Neutrophil (primary cell): ENCODE results near the gene ANKRD61.

Experiments used
- H3K27ac ChIP-seq: fragments of 200-600 bp; sonication (generic); 2 replicates; pipeline ENCODE4 v1.5.1; 2016; ENCODE audit warnings: mild to moderate bottlenecking, moderate library complexity
- H3K27me3 ChIP-seq: fragments of 200-600 bp; sonication (generic); 2 replicates; pipeline ENCODE4 v1.6.0; 2016; ENCODE audit warnings: mild to moderate bottlenecking
- H3K36me3 ChIP-seq: fragments of 200-600 bp; sonication (generic); 2 replicates; pipeline ENCODE4 v1.5.1; 2017
- H3K4me1 ChIP-seq, 2 experiments: fragments of 200-600 bp in 1 of 2; sonication (generic) in 1 of 2; 1 replicate in 1 of 2; 2 replicates in 1 of 2; pipeline versions ENCODE4 v1.5.1 to v1.6.1; 2013 to 2016; ENCODE audit warnings: low read depth in 1 of 2, low read length in 1 of 2, mild to moderate bottlenecking in 1 of 2, moderate library complexity in 1 of 2; ENCODE audit not compliant: control insufficient read depth in 1 of 2, insufficient read depth in 1 of 2
- H3K4me3 ChIP-seq, 2 experiments: fragments of 200-600 bp in 1 of 2; sonication (generic) in 1 of 2; 1 replicate in 1 of 2; 2 replicates in 1 of 2; pipeline ENCODE4 v1.5.1; 2013 to 2016; ENCODE audit warnings: low read depth in 1 of 2, low read length in 1 of 2, mild to moderate bottlenecking in 1 of 2, moderate library complexity in 1 of 2
- H3K9me3 ChIP-seq: fragments of 200-600 bp; sonication (generic); 2 replicates; pipeline ENCODE4 v1.5.1; 2016
- TF ChIP-seq, protein P1 (sequence below): fragments of 200-600 bp; sonication (generic); IDR thresholded peaks from 2 replicates; pipeline ENCODE4 v1.5.1; 2016; ENCODE audit warnings: antibody characterized with exemption

Gene ANKRD61

DNA sequence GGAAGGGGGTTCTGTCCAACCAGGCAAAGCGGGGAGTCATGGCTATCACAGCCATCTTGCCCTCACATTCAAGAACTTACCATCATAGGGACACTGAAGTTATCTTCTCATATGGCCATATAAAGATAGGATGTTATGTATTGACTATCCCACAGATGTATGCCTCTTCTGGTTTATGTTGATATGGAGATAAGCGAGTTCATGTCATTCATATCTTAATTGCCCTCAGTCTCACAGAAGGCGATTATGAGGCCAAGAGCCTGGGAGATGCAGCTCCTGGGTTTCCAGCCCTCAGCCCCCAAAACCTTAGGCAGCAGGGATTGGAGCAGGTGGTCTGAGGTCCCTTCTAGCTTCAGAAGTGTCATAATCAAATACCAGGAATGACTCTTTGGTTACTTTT, 8.5 kb upstream of the ANKRD61 start:
- H3K27me3 ChIP-seq, result no peaks in the 10 kb centered on the region
- no peaks in the 10 kb centered on the region for H3K9me3 ChIP-seq
- no peak overlapping the region for H3K27ac ChIP-seq
- peaks cover 54% of the 10 kb centered on the region for H3K36me3 ChIP-seq
- peaks cover 21 to 22% of the 10 kb centered on the region in 2 experiments for H3K4me1 ChIP-seq
- H3K4me3 ChIP-seq, result no peak overlapping the region
- TF ChIP-seq, protein P1, sequence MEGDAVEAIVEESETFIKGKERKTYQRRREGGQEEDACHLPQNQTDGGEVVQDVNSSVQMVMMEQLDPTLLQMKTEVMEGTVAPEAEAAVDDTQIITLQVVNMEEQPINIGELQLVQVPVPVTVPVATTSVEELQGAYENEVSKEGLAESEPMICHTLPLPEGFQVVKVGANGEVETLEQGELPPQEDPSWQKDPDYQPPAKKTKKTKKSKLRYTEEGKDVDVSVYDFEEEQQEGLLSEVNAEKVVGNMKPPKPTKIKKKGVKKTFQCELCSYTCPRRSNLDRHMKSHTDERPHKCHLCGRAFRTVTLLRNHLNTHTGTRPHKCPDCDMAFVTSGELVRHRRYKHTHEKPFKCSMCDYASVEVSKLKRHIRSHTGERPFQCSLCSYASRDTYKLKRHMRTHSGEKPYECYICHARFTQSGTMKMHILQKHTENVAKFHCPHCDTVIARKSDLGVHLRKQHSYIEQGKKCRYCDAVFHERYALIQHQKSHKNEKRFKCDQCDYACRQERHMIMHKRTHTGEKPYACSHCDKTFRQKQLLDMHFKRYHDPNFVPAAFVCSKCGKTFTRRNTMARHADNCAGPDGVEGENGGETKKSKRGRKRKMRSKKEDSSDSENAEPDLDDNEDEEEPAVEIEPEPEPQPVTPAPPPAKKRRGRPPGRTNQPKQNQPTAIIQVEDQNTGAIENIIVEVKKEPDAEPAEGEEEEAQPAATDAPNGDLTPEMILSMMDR, result no peak

DNA sequence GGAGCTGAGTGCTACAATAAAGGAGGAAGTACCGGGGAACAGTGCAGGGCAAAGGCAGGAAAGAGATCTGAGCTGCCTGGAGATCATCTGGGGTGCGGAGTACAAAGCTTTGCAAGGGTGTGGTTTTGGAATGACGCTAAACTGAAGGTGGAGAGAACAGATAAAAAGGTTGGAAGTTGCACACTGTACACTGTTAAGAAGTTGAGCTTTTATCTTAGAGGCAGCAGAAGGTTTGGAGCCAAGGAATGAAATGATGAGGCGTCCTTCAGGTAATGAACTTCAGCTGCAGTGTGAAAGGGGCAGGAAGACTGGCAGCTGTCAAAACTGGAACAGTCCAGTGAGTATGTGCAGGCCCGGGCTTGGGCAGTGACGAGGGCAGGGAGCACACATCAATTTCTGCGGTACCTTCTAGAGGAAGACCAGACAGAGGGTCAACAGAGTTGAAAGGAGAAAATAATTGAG, 7.2 kb upstream of the ANKRD61 start:
- Histone ChIP-seq H3K27me3 (no peaks in the 10 kb centered on the region), H3K27ac (peak overlapping the region; percentile 57), H3K9me3 (no peaks in the 10 kb centered on the region), H3K4me1 (peaks cover 21 to 22% of the 10 kb centered on the region in 2 experiments), H3K36me3 (peaks cover 45% of the 10 kb centered on the region), H3K4me3 (no peak overlapping the region)
- TF ChIP-seq, protein P1, result no peak

DNA sequence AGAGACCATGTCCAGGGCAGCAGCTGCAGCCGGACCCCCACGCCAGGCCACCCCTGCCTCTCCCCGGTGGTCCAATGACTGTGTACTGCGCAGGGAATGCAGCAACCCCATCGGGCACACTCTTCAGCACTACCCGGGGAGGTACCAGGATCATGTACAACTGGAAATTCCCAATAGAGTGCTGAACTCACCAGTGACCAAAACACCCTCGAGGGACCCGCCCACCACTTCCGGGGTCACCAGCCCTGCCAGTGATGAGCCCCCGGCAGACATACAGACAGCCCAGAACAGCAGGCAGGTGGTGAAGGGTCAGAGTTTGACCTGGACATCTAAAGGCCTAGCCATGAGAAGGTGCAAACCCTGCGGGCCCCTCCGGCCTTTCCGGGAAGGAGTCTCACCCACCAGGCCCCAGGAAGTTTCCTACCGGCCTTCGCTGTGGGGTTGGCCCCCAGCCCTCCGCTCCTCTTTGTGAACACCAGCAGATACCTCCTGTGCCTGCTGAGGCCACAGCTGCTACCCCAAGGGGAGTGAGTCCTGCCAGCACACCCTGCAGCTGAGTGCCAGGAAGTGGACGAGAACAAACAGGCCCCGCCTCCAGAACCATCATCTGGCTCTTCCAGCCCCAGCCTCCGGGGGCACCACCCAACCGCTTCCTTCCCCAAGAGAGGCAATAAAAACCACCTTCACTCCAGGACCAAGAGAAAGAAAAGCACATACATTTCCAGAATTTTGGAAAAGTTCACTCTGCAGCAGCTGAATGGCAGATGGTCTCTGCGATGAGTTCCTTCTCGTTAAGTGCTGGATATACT, 5.0 kb upstream of the ANKRD61 start:
- Histone ChIP-seq H3K27me3 (no peaks in the 10 kb centered on the region), H3K36me3 (peaks cover 41% of the 10 kb centered on the region), H3K9me3 (no peaks in the 10 kb centered on the region), H3K4me3 (peak overlapping the region; percentile 62 to 74), H3K4me1 (peaks cover 21 to 22% of the 10 kb centered on the region in 2 experiments), H3K27ac (peak overlapping the region; percentile 82)
- TF ChIP-seq, protein P1, result peak; percentile 72

DNA sequence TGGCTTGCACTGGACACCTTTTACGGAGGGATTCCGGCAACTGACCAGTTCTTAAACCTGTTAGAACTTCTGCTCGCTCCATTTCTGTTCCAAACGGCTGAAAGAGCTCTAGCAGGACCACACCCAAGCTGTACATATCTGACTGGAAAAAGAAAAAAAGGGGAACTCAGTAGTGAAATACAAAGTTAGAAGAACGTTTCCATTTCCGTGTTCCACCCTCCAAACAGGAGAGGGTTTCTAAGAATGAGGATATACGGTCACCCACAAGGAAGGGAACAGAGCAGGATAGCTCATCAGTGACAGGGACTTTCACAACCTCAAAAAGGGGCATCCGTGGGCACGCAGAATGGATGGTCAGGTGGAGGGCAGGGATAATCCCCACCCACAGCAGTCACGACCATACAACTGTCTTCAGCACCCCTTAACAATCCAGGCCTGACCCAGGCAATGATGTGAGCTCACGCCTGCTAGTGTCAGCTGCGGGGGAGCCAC, 4.3 kb upstream of the ANKRD61 start:
- TF ChIP-seq, protein P1, result no peak
- H3K4me1 ChIP-seq, result peaks cover 21 to 22% of the 10 kb centered on the region in 2 experiments
- H3K27me3 ChIP-seq, result no peaks in the 10 kb centered on the region
- no peaks in the 10 kb centered on the region for H3K9me3 ChIP-seq
- peaks cover 35% of the 10 kb centered on the region for H3K36me3 ChIP-seq
- H3K27ac ChIP-seq, result peak overlapping the region; percentile 82
- peak overlapping the region; percentile 62 to 74 for H3K4me3 ChIP-seq

DNA sequence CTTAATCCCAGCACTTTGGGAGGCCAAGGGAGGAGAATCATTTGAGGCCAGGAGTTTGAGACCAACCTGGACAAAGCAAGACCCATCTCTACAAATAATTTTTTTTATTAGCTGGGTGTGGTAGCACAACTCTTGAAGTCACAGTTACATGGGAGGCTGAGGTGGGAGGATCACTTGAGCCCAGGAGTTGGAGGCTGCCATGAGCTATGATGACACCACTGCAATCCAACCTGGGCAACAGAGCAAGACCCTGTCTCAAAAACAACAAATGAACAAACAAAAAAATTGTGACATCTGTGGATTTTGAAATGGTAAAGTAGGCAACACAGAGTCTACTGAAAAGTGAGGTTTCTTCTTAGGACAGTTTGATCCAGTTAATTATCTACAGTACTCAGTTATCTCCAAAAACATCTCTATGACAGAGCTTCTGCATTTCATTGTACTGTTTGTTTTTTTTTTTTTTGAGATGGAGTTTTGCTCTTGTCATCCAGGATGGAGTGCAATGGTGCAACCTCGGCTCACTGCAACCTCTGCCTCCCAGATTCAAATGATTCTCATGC, 3.3 kb upstream of the ANKRD61 start:
- Histone ChIP-seq H3K27ac (peak overlapping the region; percentile 82), H3K36me3 (peaks cover 32% of the 10 kb centered on the region)

More for the DNA sequence above, 3.3 kb upstream of the ANKRD61 start:
- Histone ChIP-seq H3K4me1 (peaks cover 21 to 22% of the 10 kb centered on the region in 2 experiments), H3K4me3 (no peak overlapping the region), H3K9me3 (no peaks in the 10 kb centered on the region), H3K27me3 (no peaks in the 10 kb centered on the region)
- TF ChIP-seq, protein P1, result no peak
